H1 (cell line): ENCODE results near the gene TMEM255B. TPM values are rescaled to one million over a fixed set of nuclear protein-coding genes. Genes with fewer than 3 reads are reported as not detected.

ENCODE experiments used
- ATF3 ChIP-seq: IDR thresholded peaks from 2 replicates; pipeline ENCODE4 v1.6.1; 2011; ENCODE audit warnings: low read depth, mild to moderate bottlenecking, low read length; ENCODE audit not compliant: insufficient read depth
- BCL11A ChIP-seq, 2 experiments: IDR thresholded peaks; one replicate each; pipeline ENCODE4 v1.6.1; 2011; ENCODE audit warnings: low read depth in 2 of 2, low read length in 2 of 2, mild to moderate bottlenecking in 2 of 2
- CEBPB ChIP-seq: IDR thresholded peaks from 2 replicates; pipeline ENCODE4 v1.6.1; 2012; ENCODE audit warnings: low read depth, low read length
- EZH2 ChIP-seq: fragments of 200-600 bp; sonication (generic); IDR thresholded peaks from 2 replicates; pipeline ENCODE4 v1.7.1; 2012; ENCODE audit warnings: low read depth, mild to moderate bottlenecking, moderate library complexity, low read length, inconsistent platforms; ENCODE audit not compliant: severe bottlenecking
- PHF8 ChIP-seq: fragments of 200-600 bp; sonication (generic); conservative IDR thresholded peaks from 2 replicates; pipeline ENCODE4 v1.7.1; 2012; ENCODE audit warnings: low read depth, mild to moderate bottlenecking, inconsistent platforms, low read length, moderate library complexity
- RFX5 ChIP-seq: IDR thresholded peaks from 2 replicates; pipeline ENCODE4 v1.6.1; 2011; ENCODE audit warnings: low read depth, low read length, improper control_type of control experiment, borderline replicate concordance
- TCF12 ChIP-seq: IDR thresholded peaks from 2 replicates; pipeline ENCODE4 v1.6.1; 2011; ENCODE audit warnings: low read depth, mild to moderate bottlenecking, low read length
- polyA plus RNA-seq, 7 experiments: library from polyadenylated mRNA; depleted of rRNA in 3 of 7; stranded (reverse) in 5 of 7; unstranded in 2 of 7; fragments of >200 nt in 5 of 7; fragments of 200-250 nt in 2 of 7; gene quantifications; 1 replicate in 5 of 7; 2 replicates in 1 of 7; 4 replicates in 1 of 7; pipeline versions ENCODE4 v1.2.1 to v1.2.3, GENCODE V29; 2011 to 2013; ENCODE audit warnings: missing spikeins in 2 of 7, mixed read lengths in 2 of 7
- total RNA-seq: library from RNA; stranded (reverse); fragmentation: NEBNext Ultra II Directional; extraction: Animal tissue kit (Norgen Biotek cat#: 25700); gene quantifications from 2 replicates; pipeline ENCODE4 v1.2.1, GENCODE V29; 2021

Gene TMEM255B
- total and polyA plus RNA-seq, 2 of the 8 experiments (the other 6 are each of a cell fraction or from before 2014, with no cell fraction given) = 3.4 to 4.4 TPM

DNA sequence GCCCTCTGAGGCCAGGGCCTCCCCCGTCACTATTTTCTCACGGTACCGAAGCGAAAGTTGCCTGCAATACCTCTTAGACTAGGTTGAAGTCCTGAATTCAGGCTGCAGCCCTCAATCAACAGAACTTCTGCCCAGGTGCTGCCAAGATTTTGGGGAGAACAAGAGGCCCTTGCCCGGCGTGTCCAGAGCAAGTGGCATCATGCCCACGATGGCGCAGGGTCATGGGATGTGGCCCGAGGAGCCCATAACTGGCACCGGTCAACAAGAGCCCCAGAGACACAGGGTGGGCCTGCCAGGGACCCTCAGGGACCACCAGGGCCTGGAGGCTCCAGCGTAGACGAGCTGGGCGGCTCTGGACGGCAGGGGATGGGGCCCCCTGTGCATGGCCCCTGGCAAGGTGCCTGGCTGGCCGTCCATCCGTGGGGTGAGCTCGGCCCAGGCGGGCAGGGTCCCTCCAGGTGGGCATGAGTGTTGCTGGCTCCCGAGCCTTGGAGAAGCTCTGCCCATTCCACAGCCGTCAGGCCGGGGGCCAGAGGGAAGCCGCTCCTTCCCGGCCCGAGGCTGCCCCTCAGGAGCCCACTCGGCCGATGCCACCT, 59.8 kb downstream of the TMEM255B start (continued):
- TF ChIP-seq BCL11A (IDR thresholded peaks at IDR 0.05; ENCODE audit: low read depth in 2 of 2, low read length in 2 of 2) = no peak
- TF ChIP-seq ATF3 = no peak
- TF ChIP-seq TCF12 = no peak
- no peak for TF ChIP-seq PHF8
- TF ChIP-seq EZH2 = no peak
- TF ChIP-seq CEBPB = no peak
- no peak for TF ChIP-seq RFX5
